ENCODE data around the gene ZNF350.
"Not testable (repeated sequence)": the region's sequence is repeated elsewhere in the genome, so short reads cannot be mapped to it uniquely, and the experiment has no call there.

The ZNF350 gene

DNA sequence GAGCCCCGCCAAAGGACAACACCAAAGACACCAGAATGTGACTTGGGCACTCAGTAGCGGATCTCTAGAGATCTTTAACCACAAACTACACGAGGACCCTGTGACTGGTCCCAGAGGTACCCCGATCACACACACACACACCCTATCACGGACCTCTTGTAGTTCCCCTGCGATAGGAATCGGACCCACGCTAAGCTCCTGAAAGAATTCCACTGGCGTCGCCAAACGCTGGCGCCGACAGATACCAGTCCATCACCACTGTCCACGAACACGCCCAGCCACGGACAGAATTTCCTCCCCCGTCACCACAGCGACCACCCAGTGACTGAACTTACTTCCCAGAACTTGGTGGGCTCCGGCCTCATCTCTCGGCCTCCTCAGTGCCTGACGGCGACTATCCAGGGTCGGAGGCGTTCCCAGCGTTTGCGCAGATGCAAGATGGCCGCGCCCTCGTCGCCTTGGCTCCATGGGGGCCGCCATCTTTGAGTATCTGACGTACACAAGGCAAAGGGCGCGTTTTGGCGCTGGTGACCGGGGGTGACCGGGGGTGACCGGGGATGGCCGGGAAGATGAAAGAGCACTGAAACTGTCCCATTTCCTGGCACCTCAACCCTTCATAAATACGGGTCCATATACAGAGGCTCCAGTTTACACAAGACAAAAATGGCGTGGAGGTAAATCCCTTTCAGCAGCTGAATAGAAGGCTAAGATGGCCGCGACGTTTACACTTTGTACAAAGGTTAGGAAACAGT, 21.3 kb upstream of the ZNF350 start, which contains the start of gene ZNF615:
Gene ZNF615, minus strand, starts transcription at position 406 of the 752 bp plus-strand sequence. CDS start 4,500 bp downstream, outside the sequence.
- peak within 1 kb of the TSS; percentile 84 for H3K9ac ChIP-seq (ENCODE audit: low read length)
- peaks cover 22% of the 10 kb centered on the region for H3K36me3 ChIP-seq (ENCODE audit: control insufficient read depth, insufficient read depth, low read length)
- H3K27me3 ChIP-seq (ENCODE audit: control insufficient read depth, insufficient read depth, low read length), result no peaks in the 10 kb centered on the region
- H3K27ac ChIP-seq (ENCODE audit: low read depth, low read length), result peak within 1 kb of the TSS; percentile 95
- peaks cover 10% of the 10 kb centered on the region; the same call in 1 of the 2 replicates for H3K9me3 ChIP-seq (ENCODE audit: control insufficient read depth, insufficient read depth, low read depth, low read length)
- 0 out of 2 replicates have a peak, but pooled peaks cover 2% of the 10 kb centered on the region for H3K4me1 ChIP-seq (ENCODE audit: control insufficient read depth, insufficient read depth, low read length)
- peak within 1 kb of the TSS; percentile 97 for H3K4me3 ChIP-seq (ENCODE audit: low read depth, low read length)

GRCh38 chr19:52007451-52007805, 20.8 kb upstream of the ZNF350 start:
- no peaks in the 10 kb centered on the region for H3K27me3 ChIP-seq (ENCODE audit: control insufficient read depth, insufficient read depth, low read length)
- no peak overlapping the region for H3K27ac ChIP-seq (ENCODE audit: low read depth, low read length)
- H3K9me3 ChIP-seq (ENCODE audit: control insufficient read depth, insufficient read depth, low read depth, low read length), result peaks cover 10% of the 10 kb centered on the region; the same call in 1 of the 2 replicates
- H3K4me3 ChIP-seq (ENCODE audit: low read depth, low read length), result peak overlapping the region; percentile 97
- H3K36me3 ChIP-seq (ENCODE audit: control insufficient read depth, insufficient read depth, low read length), result peaks cover 17% of the 10 kb centered on the region
- 0 out of 2 replicates have a peak, but pooled peaks cover 2% of the 10 kb centered on the region for H3K4me1 ChIP-seq (ENCODE audit: control insufficient read depth, insufficient read depth, low read length)
- peak overlapping the region; percentile 84 for H3K9ac ChIP-seq (ENCODE audit: low read length)

DNA sequence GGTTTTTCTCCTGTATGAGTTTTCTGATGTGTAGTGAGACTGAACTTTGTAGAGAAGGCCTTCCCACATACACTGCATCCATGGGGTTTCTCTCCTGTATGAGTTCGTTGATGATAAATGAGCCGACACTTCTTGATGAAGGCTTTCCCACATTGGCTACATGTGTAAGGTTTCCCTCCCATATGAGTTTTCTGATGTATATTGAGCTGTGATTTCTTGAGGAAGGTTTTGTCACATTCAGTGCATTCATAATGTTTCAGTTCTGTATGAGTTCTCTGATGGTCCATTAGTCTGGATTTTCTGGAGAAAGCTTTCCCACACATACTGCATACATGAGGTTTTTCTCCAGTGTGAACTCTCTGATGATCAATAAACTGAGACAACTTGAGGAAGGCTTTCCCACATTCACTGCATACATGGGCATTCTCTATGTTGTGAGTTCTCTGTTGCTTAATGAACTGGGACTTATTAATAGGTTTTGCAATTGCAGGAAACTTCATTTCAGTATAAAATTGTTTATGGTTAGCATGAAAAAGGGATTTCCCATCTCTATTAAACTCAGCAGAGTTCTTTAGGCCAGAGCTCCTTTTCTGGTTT, 7.5 kb upstream of the ZNF350 start:
- H3K27me3 ChIP-seq (ENCODE audit: control insufficient read depth, insufficient read depth, low read length), result no peaks in the 10 kb centered on the region
- peaks cover 70% of the 10 kb centered on the region for H3K36me3 ChIP-seq (ENCODE audit: control insufficient read depth, insufficient read depth, low read length)
- peaks cover 88% of the 10 kb centered on the region for H3K9me3 ChIP-seq (ENCODE audit: control insufficient read depth, insufficient read depth, low read depth, low read length)
- H3K9ac ChIP-seq (ENCODE audit: low read length), result no peak overlapping the region
- no peak overlapping the region for H3K27ac ChIP-seq (ENCODE audit: low read depth, low read length)
- H3K4me1 ChIP-seq (ENCODE audit: control insufficient read depth, insufficient read depth, low read length), result no peaks in the 10 kb centered on the region
- no peak overlapping the region for H3K4me3 ChIP-seq (ENCODE audit: low read depth, low read length)

- Histone ChIP-seq H3K27me3 (ENCODE audit: control insufficient read depth, insufficient read depth, low read length) (no peaks in the 10 kb centered on the region), H3K9me3 (ENCODE audit: control insufficient read depth, insufficient read depth, low read depth, low read length) (peaks cover 93% of the 10 kb centered on the region), H3K9ac (ENCODE audit: low read length) (no peak overlapping the region), H3K4me1 (ENCODE audit: control insufficient read depth, insufficient read depth, low read length) (no peaks in the 10 kb centered on the region), H3K4me3 (ENCODE audit: low read depth, low read length) (no peak overlapping the region), H3K36me3 (ENCODE audit: control insufficient read depth, insufficient read depth, low read length) (peaks cover 63% of the 10 kb centered on the region), H3K27ac (ENCODE audit: low read depth, low read length) (no peak overlapping the region)
These were observed 6.8 kb upstream of the ZNF350 start for GRCh38 chr19:51993422-51993821.

- Histone ChIP-seq H3K4me1 (ENCODE audit: control insufficient read depth, insufficient read depth, low read length) (no peaks in the 10 kb centered on the region), H3K9ac (ENCODE audit: low read length) (no peak overlapping the region), H3K4me3 (ENCODE audit: low read depth, low read length) (no peak overlapping the region), H3K36me3 (ENCODE audit: control insufficient read depth, insufficient read depth, low read length) (peaks cover 13% of the 10 kb centered on the region), H3K27me3 (ENCODE audit: control insufficient read depth, insufficient read depth, low read length) (no peaks in the 10 kb centered on the region), H3K27ac (ENCODE audit: low read depth, low read length) (no peak overlapping the region), H3K9me3 (ENCODE audit: control insufficient read depth, insufficient read depth, low read depth, low read length) (peaks cover 55% of the 10 kb centered on the region)
These were observed 3.3 kb downstream of the ZNF350 start for GRCh38 chr19:51983361-51983760.

DNA sequence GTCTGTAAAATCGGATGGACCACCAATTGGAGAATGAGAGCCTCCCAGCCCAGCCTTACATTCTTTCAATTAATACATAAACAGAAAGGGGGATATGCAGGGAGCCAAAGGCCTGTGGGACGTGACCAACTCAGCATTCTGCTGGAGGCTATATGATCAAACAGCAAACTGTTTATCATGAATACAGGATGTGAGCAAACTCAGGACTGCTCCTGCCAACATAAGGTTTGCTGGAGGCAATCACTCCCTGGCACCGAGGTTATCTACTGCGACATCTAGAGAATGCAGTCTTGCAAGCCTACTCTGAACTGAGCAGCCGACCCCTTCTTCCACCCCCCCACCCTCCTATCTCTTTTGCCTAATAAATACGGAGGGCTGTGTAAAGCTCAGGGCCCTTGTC, 5.7 kb downstream of the ZNF350 start:
- Histone ChIP-seq H3K9me3 (ENCODE audit: control insufficient read depth, insufficient read depth, low read depth, low read length) (peaks cover 72% of the 10 kb centered on the region), H3K36me3 (ENCODE audit: control insufficient read depth, insufficient read depth, low read length) (peaks cover 17% of the 10 kb centered on the region)
- H3K4me3 ChIP-seq (ENCODE audit: low read depth, low read length); H3K9ac ChIP-seq (ENCODE audit: low read length); H3K27ac ChIP-seq (ENCODE audit: low read depth, low read length); H3K4me1 ChIP-seq (ENCODE audit: control insufficient read depth, insufficient read depth, low read length); H3K27me3 ChIP-seq (ENCODE audit: control insufficient read depth, insufficient read depth, low read length): not testable (repeated sequence)

DNA sequence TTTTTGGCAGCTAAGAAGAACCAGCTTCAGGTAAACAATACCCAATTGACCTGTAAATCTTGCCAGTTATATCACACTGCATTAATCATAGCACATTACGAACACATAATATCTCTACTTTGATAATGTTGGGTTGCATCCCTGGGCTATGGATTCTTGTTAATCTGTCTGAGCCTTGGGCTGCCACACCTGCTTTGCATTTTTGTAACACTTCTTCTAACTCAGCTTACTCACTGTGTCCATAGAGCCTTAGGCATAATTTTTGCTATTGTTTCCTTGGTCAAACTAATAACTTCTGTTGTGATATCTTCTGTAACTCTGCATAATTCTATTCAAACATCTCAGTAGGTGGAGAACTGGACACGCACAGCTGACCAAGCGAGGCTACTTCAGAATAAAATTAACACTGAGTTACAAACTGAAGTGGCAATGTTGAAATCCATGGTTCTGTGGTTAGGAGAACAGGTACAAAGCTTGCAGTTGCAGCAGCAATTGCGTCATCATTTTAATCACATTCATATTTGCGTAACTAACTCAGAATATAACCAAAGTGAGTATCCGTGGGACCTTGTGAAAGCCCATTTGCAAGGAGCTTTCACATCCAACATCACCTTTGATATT, 6.4 kb downstream of the ZNF350 start:
- H3K36me3 ChIP-seq (ENCODE audit: control insufficient read depth, insufficient read depth, low read length), result peaks cover 19% of the 10 kb centered on the region
- no peak overlapping the region for H3K4me3 ChIP-seq (ENCODE audit: low read depth, low read length)
- H3K4me1 ChIP-seq (ENCODE audit: control insufficient read depth, insufficient read depth, low read length), result no peaks in the 10 kb centered on the region
- peaks cover 76% of the 10 kb centered on the region for H3K9me3 ChIP-seq (ENCODE audit: control insufficient read depth, insufficient read depth, low read depth, low read length)
- H3K27me3 ChIP-seq (ENCODE audit: control insufficient read depth, insufficient read depth, low read length), result no peaks in the 10 kb centered on the region
- H3K9ac ChIP-seq (ENCODE audit: low read length), result no peak overlapping the region
- H3K27ac ChIP-seq (ENCODE audit: low read depth, low read length), result no peak overlapping the region

DNA sequence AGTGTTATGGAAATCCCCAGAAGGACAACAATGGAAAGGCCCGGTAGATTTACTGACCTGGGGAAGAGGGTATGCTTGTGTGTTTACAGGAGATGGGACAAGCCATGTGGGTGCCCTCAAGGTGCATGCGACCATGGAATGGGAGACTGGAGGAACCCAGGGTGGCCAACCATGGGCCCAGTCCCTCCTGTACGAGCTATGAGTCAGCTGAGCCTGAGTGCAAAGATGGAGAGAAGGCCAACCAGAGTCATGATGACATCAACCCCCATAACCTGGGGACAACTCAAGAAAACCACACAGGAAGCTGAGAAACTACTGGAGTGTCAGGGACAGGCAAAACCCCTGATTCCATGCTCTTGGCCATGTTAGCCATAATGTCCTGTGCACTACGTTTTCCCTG, 7.8 kb downstream of the ZNF350 start:
- Histone ChIP-seq H3K27me3 (ENCODE audit: control insufficient read depth, insufficient read depth, low read length) (no peaks in the 10 kb centered on the region), H3K4me1 (ENCODE audit: control insufficient read depth, insufficient read depth, low read length) (no peaks in the 10 kb centered on the region), H3K4me3 (ENCODE audit: low read depth, low read length) (no peak overlapping the region), H3K9ac (ENCODE audit: low read length) (no peak overlapping the region), H3K27ac (ENCODE audit: low read depth, low read length) (no peak overlapping the region), H3K9me3 (ENCODE audit: control insufficient read depth, insufficient read depth, low read depth, low read length) (peaks cover 81% of the 10 kb centered on the region), H3K36me3 (ENCODE audit: control insufficient read depth, insufficient read depth, low read length) (peaks cover 29% of the 10 kb centered on the region)

DNA sequence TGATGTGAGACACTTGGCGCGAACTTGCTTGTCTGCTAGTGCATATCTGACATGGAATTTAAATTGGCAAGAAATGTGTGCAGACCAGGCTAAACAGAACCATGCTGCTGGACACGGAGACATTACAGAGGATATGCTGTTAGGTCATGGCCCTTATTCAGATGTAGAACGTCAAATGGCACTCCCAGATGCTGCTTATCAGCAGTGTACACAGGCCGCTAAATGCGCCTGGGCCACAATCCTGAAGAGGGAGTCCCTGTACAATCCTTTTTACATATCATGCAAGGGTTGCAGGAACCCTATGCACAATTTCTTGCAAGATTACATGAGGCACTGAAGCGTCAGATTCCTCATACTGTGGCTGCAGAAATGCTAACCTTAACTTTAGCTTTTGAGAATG, 9.3 kb downstream of the ZNF350 start:
- H3K9ac ChIP-seq (ENCODE audit: low read length), result no peak overlapping the region
- H3K9me3 ChIP-seq (ENCODE audit: control insufficient read depth, insufficient read depth, low read depth, low read length), result peaks cover 82% of the 10 kb centered on the region
- no peak overlapping the region for H3K27ac ChIP-seq (ENCODE audit: low read depth, low read length)
- no peaks in the 10 kb centered on the region for H3K4me1 ChIP-seq (ENCODE audit: control insufficient read depth, insufficient read depth, low read length)
- no peak overlapping the region for H3K4me3 ChIP-seq (ENCODE audit: low read depth, low read length)
- peaks cover 43% of the 10 kb centered on the region for H3K36me3 ChIP-seq (ENCODE audit: control insufficient read depth, insufficient read depth, low read length)
- H3K27me3 ChIP-seq (ENCODE audit: control insufficient read depth, insufficient read depth, low read length), result no peaks in the 10 kb centered on the region

DNA sequence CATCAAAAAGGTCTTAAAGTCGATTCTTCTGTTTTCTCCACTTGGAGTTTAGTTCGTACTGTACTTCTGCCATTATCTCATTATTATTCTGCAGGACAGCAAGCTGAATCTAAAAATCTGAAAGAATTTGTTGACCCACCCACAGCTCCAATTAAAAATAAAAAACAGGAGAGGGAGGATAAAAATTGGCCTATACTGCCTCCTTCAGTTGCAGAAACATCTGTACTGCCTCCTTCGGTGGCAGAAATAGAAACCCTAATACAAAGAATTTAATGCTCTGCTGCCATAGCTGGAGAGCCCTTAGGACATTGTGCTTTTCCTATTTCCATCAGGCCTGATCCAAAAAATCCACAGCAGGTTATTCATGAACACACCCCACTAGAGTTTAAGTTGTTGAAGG, 9.8 kb downstream of the ZNF350 start:
- Histone ChIP-seq H3K27ac (ENCODE audit: low read depth, low read length) (no peak overlapping the region), H3K36me3 (ENCODE audit: control insufficient read depth, insufficient read depth, low read length) (peaks cover 47% of the 10 kb centered on the region), H3K9me3 (ENCODE audit: control insufficient read depth, insufficient read depth, low read depth, low read length) (peaks cover 82% of the 10 kb centered on the region), H3K27me3 (ENCODE audit: control insufficient read depth, insufficient read depth, low read length) (no peaks in the 10 kb centered on the region), H3K4me1 (ENCODE audit: control insufficient read depth, insufficient read depth, low read length) (no peaks in the 10 kb centered on the region), H3K9ac (ENCODE audit: low read length) (no peak overlapping the region), H3K4me3 (ENCODE audit: low read depth, low read length) (no peak overlapping the region)

DNA sequence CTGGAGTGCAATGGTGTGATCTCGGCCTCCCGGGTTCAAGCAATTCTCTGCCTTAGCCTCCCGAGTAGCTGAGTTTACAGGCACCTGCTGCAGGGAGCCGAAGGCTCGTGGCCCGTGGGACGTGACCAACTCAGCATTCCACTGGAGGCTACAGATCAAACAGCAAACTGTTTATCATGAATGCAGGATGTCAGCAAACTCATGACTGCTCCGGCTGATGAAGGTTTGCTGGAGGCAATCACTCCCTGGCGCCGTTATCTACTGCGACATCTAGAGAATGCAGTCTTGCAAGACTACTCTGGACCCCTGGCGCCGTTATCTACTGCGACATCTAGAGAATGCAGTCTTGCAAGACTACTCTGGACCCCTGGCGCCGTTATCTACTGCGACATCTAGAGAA, 10.9 kb downstream of the ZNF350 start:
- peaks cover 55% of the 10 kb centered on the region for H3K36me3 ChIP-seq (ENCODE audit: control insufficient read depth, insufficient read depth, low read length)
- H3K27me3 ChIP-seq (ENCODE audit: control insufficient read depth, insufficient read depth, low read length); H3K27ac ChIP-seq (ENCODE audit: low read depth, low read length); H3K4me3 ChIP-seq (ENCODE audit: low read depth, low read length); H3K9ac ChIP-seq (ENCODE audit: low read length); H3K4me1 ChIP-seq (ENCODE audit: control insufficient read depth, insufficient read depth, low read length): not testable (repeated sequence)
- peaks cover 90% of the 10 kb centered on the region for H3K9me3 ChIP-seq (ENCODE audit: control insufficient read depth, insufficient read depth, low read depth, low read length)

Data from HUES6 (cell line).